ENCODE measurements around the gene FZD7. TPM values are rescaled to one million over a fixed set of nuclear protein-coding genes. Genes with fewer than 3 reads are reported as not detected.

Gene FZD7
- total and polyA plus RNA-seq, 9 of the 15 experiments (the other 6 are each of a cell fraction or from before 2014, with no cell fraction given), result 0.11 to 2.4 (median 0.69) TPM

- TF ChIP-seq CTCF (IDR thresholded peaks at IDR 0.05 in 2 of 3, conservative IDR thresholded peaks at IDR 0.05 in 1 of 3; ENCODE audit: insufficient read depth in 2 of 3, low read depth in 1 of 3, low read length in 3 of 3), result no peak
Observed at GRCh38 chr2:202019689-202020450, 13.8 kb upstream of the FZD7 start (continued).

GRCh38 chr2:202022755-202023154 is 10.9 kb upstream of the FZD7 start:
- Histone ChIP-seq H3K9ac (ENCODE audit: insufficient read depth in 1 of 2, low read depth in 2 of 2, low read length in 2 of 2) (no peak overlapping the region), H3K36me3 (ENCODE audit: control insufficient read depth, insufficient read depth, low read length) (no peaks in the 10 kb centered on the region), H3K4me2 (ENCODE audit: insufficient read depth, low read length) (no peak overlapping the region), H4K20me1 (replicated peaks; ENCODE audit: control insufficient read depth, insufficient read depth, low read length) (no peaks in the 10 kb centered on the region), H3K4me3 (no peak overlapping the region), H3K27me3 (ENCODE audit: control insufficient read depth in 2 of 2, insufficient read depth in 2 of 2, low read length in 2 of 2) (peaks cover 12 to 35% of the 10 kb centered on the region in 2 experiments), H2AFZ (ENCODE audit: low read depth, low read length) (no peak overlapping the region), H3K4me1 (replicated peaks in 1 of 2; ENCODE audit: control insufficient read depth in 2 of 2, insufficient read depth in 2 of 2, low read length in 2 of 2) (no peaks in the 10 kb centered on the region), H3K9me1 (ENCODE audit: control insufficient read depth, insufficient read depth, low read length) (no peaks in the 10 kb centered on the region), H3K9me3 (replicated peaks; ENCODE audit: control insufficient read depth, insufficient read depth, low read depth, low read length) (no peaks in the 10 kb centered on the region), H3K27ac (ENCODE audit: extremely low read depth, low read depth, low read length) (no peak overlapping the region), H3K79me2 (ENCODE audit: control insufficient read depth, insufficient read depth, low read length) (no peaks in the 10 kb centered on the region)
- WGBS (ENCODE audit: insufficient coverage, low coverage, missing lambda C conversion rate), result 1% methylated on average over 7 of the region's 8 CpGs
- TF ChIP-seq ZNF318 (IDR thresholded peaks at IDR 0.05; ENCODE audit: borderline replicate concordance in 1 of 2, low read depth in 1 of 2), result no peak
- TF ChIP-seq KDM4B (IDR thresholded peaks at IDR 0.05; ENCODE audit: borderline replicate concordance in 2 of 2, low read depth in 1 of 2), result no peak
- TF ChIP-seq PHB (CRISPR knock-in tag; IDR thresholded peaks at IDR 0.05), result no peak
- no peak for TF ChIP-seq ZBTB33 (CRISPR knock-in tag; IDR thresholded peaks at IDR 0.05)
- FAIRE-seq, result no peak
- no peak for ATAC-seq
- intact Hi-C loops (cut with micrococcal nuclease) (no loop called here), in situ Hi-C loops (cut with MboI) (no loop called here)
- BruUV-seq (replicated peaks), result no TSS peak
- ChIA-PET POLR2A (interaction anchor here (0.6 kb wide), 1 partner anchor 33 kb away, joined by 3 read pairs; no protein-coding TSS in a partner anchor), CTCF (ENCODE audit: low intra/inter-chr PET ratio) (no interaction called here)
- no peak for DNase-seq (ENCODE audit: extremely low read depth in 1 of 4, low spot score in 3 of 4)

Data from K562 (cell line).